NCI-H2029 treated with DMSO at 0.1 percent for 48 hours (cell line): Measurements from ENCODE around the gene TMEM129.
"Not testable (repeated sequence)": the region's sequence is repeated elsewhere in the genome, so short reads cannot be mapped to it uniquely, and the experiment has no call there.

ENCODE experiments used
- DNase-seq: peaks from one replicate; lab custom pipeline; 2025; lab: John Stamatoyannopoulos, UW

Gene TMEM129

DNA sequence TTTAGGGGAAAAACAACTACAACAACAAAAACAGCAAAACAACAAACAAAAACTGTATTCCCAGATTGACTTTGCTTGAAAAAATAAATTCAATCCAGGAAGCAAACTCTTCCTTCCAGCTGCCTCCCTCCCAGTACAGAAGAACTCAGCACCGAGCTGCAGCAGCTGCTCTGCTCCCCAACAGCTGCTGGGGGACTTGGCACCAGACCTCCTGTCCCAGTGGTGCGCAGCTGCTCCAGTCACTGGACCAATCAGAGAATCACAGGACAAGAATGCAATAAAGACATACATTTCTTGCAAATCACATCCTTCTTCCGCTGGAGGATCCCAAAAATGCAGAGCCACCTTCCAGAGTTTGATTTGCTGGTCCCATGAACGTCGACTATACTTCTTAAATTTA is 25.2 kb downstream of the TMEM129 start:
- DNase-seq = no peak

DNA sequence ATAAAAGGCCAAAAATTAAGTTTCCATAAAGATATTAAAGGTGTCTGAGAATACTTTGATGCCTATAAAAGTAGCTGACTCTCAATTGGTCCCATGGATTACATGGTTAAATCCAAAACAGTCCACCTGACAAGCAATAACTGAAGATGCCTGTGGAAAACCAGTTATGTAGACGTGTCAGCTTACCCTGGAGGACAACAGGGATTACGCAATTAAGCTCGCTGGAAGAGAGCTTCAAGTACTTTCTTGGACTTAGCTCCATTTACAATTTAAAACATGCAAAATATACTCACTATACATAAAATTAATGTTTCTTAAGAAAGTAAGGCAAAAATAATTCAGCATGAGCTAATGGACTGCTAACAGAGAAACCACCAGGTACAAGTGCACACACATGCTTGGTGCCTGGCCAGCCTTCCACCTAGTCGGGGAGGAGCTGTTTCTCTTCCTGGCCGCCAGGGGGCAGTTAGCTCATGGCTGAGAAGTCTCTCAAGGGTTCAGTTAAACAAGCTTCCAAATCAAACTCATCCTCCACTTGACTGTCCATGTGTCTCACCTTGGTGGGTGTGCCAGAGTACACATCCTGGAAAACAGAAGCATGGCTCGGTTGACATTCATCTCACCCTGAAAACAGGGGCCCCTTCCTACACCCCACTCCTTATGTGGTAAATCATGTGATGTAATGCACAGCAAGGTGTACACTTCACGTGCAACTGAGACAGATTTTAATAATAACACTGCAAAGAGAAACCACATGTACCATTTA is 27.8 kb downstream of the TMEM129 start:
- DNase-seq = peak; percentile 88

DNA sequence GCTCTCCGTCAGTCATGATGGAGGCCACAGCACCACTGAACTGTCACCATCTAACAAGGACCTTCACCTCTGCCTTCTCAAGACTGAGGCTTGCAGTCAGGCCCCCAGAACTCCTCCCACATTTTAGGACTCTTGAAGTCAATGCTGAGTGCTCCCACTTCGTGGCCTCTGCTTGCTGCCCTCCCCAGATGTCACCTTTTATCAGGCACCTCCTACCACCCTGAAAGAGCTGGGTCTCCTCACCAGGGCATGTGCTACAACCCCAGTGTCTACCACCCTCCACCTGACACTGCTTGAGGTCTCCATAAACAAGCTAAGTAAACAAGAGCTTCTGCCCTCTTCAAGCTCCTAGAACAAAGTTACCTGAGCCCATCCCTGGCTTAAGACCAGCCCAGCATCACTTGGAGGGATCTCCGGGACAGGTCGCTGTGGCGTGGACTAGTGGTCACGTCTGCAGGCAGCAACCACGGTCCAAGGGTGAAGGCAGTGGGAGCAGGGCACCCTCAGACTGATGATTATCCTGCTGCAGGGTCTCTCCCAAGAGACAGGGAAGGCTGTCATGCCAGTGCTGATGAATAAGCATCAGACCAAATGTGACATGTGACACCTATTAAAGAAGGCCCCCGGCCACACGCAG is 29.3 kb downstream of the TMEM129 start:
- no peak for DNase-seq

DNA sequence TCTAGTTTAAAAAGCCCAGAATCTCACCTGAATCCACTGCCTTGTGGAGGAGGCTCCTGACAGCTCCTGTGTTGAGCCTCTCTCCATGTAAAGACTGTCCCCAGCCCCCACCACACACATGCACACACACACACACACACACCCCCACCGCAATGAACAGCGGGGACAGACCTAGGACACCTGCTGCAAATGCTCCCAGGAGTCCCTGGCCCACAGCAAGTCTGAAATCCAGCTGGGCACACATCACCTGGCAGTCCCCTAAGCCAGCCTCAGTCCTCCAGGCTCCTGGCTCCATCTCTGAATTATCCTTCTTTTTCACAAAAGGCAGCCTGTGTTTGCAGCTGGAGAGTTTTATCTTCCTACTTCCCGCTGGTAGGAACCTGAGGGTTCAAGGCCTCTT is 30.4 kb downstream of the TMEM129 start:
- DNase-seq = no peak

DNA sequence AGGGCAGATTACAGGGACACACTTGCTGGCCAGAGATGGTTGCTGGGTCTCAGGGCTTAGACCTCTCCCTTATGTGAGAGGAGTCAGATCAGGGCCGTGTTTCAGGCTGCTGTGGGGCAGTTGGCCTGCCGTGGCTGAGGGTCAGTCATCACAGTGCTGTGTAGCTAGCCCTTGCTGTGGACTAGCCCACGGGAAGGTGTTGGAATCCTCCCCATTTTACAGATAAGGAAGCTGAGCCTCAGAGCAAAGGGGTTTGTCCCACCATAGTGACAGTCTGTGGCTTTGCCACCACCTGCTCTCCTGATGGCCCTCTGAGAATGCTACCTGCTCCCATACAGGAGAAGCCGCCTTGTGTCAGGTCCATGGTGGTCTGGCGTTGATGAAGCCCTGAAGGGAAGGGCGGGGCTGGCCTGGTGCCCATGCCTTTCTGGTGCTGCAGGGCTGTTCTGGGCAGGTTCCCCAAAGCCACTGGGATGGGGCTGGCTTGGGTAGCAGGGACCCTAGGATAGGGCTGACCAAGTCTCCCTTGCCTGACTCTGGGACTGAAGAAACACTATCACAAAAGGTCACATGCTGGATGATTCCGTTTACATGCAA is 34.6 kb downstream of the TMEM129 start:
- no peak for DNase-seq

DNA sequence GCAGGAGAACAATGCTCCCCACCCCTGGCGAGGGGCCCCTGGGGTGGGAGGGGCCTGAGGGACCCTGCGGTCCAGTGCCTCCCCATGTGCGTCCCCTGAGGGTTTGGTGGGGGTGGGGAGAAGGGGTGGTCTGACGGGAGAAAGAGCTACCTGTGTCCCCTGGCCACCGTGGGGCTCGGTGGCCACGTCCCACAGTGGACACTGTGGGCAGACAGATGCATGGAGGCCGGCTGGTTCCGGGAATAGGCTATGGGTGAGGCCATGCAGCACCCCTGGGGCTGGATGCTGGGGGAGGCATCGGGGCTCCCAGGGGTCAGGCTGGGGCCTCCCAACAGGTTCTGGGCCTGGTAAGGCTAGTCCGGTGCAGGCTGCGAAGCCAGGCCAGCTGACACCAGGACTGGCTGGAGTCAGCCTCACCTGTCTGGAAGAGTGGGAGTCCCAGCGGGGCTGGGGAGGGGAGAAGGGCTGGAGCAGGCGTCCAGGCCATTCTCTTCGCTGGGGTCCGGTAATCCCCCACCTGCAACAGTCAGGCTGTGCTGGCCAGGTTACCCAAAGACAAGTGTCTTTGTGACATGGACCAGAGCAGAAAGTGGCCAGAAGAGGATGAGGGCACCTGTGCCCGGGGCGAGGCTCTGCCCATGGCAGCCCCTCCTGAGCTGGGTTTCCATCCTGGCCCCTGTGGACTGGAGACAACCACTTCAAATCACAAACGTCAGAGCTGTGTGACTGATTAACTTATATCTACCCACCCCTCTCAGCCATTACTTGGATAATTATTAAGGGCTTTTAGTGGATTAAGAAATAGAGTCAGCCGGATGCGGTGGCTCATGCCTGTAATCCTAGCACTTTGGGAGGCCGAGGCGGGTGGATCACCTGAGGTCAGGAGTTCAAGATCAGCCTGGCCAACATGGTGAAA is 35.6 kb downstream of the TMEM129 start:
- DNase-seq = no peak

DNA sequence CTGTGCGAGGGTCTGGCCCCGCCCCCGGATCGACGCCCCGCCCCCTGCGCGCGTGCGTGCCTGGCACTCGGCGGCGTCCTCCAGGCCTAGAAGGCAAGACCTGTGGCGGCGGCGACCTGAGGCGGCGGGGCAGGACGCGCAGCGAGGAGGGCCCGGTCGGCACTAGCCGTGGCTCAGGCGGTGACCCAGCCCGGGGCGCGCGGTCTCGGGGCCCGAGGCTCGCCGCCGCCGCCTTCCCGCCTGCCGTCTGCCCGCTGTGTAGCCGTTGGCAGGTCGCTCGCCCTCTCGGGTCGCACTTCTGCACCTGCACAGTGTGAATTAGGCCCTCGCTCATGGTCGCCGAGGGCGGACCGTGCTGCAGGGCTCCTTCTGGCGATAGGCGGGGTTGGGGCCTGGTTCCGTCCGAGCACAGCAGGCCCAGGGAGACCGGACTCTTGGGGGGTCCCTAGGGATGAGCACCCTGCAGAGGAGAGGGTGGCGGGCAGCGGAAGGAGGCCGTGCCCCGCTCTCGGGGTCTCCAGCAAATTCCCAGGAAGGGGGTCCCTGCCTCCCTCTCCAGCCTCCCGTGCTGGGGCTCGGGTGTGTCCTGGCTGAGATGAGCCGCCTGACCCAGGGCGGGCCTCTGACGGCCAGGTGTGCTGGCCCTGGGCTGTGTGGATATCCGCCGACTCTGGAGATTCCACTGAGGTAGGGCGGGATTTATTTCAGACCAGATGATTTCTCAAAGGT is 36.5 kb downstream of the TMEM129 start:
- DNase-seq = no peak

DNA sequence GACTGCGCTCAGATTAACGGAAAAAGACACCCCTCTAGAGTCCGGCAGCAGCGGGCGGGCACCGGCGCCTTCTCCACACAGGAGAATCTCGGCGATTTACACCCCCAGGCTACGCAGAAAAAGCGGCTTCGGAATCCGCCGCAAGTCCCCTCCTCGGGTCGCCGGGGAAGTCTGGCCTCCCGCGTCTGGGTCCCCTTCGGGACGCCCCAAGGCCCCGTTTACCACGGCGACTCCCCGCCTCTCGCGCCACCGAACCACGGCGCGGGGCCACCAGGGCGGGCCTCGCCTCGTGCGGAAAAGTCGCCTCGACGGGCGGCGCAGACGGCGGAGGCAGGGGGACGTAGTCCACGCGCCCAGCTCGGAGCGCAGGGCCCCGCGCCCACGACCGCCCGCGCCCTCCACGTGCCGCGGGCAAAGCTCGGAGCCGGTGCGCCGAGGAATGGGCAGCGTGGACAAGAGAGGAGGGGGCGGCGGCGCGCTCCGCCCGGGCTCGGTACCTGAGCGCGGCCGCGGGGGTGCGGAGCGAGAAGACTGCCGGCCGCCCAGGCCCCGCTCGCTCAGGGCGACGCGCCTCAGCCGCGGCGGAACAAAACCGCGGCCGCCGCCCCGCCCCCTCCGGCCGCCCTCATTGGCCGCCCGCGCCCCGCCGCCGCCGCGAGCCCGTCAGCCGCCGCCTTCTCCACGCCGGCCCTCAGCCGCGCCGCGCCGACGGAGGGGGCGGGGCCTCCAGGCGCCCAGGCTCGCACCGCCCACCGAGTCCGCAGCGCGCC is 37.2 kb downstream of the TMEM129 start, which contains the start of gene FAM53A:
FAM53A (minus strand) TSS at position 578 of the 770 bp plus-strand sequence. CDS start 15,572 bp downstream, outside the sequence.
- DNase-seq = peak; percentile 51

DNA sequence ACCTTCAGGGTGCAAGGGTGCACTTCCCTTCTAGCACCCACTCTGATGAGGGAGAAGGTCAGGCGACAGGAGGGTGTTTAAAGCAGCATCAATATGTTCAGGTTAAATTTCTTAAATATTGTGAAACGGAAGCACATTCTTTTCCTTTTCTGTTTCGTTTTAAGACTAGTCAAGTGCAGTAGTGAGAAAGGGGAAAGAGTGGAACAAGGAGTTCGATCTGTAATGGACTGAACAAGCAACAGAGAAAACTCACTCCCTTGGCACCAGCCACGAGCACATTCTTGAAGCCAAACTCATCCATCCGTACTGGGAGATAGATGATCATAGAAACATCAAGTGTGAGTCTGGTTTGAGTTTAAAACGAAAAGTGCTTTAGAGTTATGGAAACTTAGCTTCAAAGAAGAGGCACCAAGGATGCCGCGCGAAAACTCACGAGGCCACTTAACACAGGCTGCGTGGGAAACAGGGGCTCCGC is 37.8 kb downstream of the TMEM129 start:
- DNase-seq = no peak

DNA sequence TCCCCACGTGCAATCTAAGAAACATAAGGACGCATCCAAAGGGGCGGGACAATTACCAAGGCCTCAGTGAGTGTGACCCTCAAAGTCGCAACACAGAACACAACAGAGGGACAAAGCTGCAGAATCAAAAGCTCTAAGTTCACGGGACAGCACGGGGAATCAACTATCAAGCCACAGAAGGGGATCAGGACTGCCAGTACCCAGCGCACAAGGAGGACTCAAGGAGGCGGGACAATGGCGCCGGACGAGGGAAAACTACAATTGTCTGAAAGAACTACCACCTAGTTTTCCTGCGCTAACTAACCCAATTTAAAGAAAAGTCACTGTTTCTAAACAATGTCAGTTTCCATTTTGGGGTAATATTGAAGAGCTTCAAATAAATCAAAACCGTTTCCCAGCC is 38.3 kb downstream of the TMEM129 start:
- no peak for DNase-seq

DNA sequence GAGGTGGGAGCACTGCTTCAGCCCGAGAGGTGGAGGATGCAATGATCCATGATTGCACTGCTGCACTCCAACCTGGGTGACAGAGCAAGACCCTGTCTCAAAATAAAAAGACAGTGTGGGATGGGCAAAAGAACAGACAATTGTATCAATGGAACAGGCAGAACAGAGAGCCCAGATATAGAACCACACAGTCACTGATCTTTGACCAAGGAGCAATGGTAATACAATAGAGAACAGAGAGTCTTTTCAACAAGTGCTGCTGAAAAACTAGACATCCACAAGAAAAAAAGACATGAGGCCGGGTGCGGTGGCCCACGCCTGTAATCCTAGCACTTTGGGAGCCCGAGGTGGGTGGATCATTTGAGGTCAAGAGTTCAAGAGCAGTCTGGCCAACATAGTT is 42.9 kb downstream of the TMEM129 start:
- DNase-seq = no peak

DNA sequence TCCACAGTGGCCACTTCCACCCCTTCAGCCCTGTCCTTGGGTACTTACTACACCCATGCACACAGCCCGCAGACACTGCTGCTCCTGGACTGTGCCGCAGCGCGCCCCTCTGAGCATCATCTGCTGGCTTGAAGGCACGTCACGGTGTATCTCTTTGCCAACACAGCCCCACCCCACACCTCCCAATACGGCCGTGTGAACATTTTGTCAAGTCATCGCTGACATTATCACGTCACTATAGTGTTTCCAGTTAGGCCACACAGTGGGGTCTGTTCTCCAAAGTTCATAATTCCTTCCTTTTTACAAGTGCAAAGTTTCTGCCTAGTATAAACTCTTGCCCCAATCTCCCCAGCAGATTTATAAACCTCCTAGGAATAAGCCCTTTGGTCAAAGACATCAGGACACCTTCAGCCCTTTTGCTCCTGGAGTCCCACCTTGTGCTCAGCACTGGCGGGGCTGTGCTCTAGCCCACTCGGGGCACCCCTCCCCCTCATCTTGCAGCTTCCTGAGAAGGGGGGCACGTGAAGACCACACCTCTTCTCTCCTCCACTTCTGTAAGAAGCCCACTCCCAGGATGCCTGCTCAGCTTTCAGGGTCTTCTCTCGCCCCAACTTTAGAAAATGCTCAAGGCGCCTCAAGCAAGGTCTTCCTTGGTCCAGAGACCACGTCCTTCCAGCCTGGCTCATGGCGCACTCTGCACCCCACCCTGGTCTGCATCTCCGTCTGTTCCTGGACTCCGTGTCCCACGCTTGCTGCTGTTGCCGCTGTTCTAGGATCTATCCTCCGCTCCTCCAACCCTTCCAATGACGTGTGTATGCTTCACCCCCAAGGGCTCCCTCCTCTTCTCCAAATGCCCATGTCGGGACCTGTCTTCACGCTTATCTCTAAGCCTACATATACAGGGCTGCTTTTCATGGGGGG is 44.3 kb downstream of the TMEM129 start:
- DNase-seq = no peak

DNA sequence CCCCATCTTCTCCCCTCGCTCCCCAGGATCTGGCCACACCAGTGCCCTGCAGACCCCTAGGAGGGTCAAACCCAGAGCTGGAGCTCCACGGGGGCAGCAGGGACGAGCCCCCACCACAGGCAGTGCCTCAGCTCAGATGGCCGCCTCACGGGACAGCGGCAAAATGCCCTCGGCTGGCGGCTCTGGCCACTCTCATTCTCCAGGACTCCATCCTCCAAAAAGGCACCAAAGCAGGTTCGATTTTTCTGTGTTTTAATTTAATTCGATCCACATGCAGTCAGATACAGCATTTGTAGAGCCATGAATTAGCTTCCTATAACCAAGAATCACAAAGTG is 45.4 kb downstream of the TMEM129 start:
- no peak for DNase-seq

DNA sequence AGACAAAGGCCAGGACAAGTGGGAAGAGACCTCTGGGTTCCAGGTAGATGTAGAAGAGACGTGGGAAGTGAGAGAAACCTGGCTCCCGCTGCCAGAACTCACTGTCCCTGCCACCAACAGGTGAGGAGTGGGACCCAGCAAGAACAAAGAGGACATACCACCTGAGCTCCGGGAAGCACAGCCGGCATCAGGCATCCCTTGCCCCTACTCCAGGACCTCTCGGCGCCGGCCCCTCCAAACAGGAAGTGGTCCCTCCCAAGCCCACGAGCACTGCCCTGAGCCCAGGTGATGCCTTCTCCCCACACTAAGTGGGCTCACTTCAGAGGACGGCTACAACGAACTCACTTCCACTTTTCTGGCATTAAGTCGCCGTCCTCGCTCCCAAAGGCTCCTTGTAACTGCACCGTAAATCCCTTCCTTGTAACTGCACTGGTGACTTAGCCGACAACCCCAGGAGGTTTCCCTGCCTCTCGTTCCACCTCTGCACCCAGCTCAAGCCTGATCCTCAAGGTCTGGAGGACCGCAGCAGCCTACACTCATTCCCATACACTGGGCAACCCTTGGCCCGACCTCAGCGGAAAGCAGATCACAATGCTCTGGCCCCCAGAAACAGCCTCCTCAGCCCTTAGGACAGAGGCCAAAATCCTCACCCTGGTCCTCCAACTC is 45.9 kb downstream of the TMEM129 start:
- no peak for DNase-seq

DNA sequence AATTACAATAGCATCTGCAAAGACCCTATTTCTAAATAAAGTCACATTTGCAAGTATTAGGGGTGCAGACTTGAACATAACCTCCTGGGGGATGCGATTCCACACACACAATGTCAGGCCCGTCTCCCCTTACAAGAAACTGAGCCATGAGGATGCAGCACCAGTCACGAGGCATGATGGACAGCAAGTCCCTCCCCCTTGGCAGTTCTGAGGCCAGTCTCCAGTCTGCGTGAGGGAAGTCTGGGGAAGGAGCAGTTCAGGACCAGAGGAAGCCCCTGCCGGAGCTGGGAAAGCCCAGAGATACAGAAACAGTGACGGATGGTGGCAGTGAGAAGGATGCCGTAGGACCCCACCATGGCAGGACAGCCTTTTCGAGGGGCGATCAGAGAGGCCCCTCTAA is 46.4 kb downstream of the TMEM129 start:
- DNase-seq = no peak

DNA sequence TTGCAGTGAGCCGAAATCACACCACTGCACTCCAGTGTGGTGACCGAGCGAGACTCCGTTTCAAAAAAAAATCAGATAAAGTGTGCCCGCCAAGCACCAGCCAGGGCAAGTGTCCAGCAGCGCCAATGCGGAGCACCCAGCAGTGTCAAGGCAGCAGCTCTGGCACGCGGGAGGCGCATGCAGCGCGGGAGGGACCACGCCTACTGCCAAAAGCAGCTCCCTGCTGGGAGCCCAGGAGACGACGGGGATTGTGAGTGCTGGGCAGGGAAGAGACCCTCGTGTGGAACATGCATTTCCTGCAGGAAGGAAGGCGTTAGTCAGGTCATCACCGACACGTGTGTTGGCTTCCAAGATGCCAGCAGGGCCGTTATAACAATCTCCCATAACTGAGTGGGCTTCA is 47.5 kb downstream of the TMEM129 start:
- no peak for DNase-seq

DNA sequence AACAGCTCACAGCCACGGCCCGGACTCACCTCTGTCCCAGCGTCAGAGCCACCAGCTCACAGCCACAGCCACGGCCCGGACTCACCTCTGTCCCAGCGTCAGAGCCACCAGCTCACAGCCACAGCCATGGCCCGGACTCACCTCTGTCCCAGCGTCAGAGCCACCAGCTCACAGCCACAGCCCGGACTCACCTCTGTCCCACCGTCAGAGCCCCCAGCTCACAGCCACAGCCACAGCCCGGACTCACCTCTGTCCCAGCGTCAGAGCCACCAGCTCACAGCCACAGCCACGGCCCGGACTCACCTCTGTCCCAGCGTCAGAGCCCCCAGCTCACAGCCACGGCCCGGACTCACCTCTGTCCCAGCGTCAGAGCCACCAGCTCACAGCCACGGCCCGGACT is 50.1 kb downstream of the TMEM129 start:
- DNase-seq = not testable (repeated sequence)

DNA sequence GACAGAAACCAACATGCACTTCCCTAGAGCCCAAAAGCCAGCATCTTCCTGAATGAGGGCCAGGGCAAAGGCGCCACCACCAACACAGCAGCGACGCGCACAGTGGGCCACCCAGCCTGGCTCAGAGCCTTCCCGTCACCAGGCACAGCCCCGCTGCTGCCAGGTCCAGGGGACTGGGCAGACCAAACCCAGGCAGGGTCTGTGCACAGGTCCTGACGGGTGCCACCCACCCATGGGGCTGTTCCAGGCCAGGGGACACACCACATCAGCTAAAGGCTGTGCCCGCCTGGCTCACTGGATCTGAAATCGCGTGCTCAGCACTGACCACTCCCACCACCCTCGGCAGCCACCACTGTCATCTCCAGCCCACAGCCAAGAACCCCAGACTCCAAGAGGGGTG is 50.8 kb downstream of the TMEM129 start:
- DNase-seq = no peak

DNA sequence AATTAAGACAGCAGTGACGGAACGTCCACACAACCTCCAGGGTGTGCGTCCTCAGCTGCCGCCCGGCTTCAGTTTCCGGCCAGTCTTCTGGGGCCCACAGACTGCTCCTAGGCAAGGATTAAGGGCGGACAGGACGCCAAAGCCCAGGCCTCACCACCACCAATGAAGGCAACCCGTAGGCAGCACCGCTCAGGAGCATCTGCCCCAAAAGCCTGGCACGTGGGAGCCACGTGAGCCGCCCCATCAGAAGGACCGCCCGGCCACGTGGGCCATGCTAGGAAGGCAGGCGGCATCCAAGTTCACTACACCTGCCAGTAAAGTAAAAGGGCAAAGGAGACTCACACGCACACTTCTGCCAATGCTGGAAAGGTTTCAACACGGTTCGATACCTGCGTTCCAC is 51.3 kb downstream of the TMEM129 start:
- DNase-seq = no peak
